ENCODE measurements around the gene HYAL2.

The HYAL2 gene

DNA sequence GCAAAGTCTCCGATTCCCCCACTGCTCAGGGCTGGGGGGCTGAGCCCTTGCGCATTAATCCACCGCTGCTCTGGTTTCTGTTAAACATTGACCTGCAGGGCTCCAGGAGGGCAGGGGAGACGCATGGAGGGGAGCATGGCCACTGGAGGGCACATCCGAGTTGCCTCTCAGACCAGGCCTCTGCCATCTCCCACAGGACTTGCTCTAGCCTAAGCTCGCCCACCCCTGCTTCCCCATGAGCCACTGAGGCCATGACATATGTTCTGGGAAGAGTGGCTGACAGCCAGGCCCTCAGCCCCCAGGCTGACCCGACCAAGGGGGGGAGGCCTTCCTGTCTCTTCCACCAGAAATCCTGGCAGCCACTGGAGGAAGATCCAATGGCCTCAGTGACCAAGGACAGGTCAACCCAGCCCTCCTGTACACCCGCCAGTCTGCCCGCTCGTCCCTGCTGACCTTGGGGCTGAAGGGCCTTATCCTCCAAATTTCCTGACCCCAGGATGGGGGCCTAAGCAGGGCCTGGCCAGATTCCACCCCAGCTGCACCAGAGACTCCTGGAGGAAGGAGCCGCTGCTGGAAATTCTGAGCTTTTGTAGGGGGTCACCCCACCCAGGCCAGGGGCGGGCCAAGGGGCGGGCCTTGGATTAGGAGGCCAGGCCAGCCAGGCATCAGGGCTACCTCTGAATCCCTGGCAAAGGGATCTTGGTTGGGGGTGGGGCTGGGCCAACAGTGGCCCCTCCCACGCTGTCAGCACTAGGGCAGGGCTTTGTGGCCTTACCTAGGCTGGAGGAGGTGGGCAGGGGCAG is 19.3 kb downstream of the HYAL2 start, which contains the start of gene HYAL1:
HYAL1 (minus strand) TSS at position 562 of the 803 bp plus-strand sequence. CDS start 618 bp downstream, outside the sequence.
- DNase-seq (ENCODE audit: low spot score), result peak; percentile 87

DNA sequence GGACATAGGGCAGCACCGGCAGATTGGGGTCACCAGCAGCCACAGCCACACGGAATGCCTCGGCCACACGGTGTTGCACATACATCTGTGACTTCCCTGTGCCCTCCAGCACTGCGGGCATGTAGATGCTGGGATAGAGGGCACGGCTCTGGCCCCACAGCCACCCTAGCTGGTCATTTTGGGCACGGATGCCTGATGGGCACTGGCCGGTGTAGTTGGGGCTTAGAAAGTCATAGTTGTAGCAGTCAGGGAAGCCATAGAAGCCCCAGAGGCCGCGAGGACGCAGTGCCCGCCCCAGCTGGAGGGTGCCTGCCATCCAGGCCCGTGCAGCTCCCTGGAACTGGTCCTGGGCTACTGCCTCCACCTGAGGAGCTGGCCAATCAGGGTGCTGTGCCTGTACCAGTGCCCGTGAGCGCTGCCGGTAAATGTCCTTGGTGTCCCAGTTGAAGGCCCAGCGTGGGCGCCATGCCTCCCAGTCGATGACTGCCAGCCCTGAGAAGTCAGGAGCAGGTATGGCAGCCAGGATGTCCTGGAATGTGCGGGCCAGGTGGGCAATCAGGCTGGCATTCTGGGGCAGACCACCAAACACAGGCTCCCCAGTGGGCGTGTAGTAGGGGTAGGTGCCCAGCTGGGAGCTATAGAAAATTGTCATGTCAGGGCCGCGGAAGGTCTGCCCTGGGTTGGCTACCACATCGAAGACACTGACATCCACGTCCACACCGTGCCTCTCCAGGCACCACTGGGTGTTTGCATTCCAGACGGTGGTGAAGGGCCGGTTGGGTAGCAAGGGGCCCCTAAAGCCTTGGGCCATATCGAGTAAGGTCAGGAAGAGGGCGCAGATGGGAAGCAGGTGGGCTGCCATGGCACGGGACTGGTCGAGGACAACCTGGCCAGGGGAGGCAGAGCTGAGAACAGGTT is 20.2 kb downstream of the HYAL2 start:
- DNase-seq (ENCODE audit: low spot score), result no peak

DNA sequence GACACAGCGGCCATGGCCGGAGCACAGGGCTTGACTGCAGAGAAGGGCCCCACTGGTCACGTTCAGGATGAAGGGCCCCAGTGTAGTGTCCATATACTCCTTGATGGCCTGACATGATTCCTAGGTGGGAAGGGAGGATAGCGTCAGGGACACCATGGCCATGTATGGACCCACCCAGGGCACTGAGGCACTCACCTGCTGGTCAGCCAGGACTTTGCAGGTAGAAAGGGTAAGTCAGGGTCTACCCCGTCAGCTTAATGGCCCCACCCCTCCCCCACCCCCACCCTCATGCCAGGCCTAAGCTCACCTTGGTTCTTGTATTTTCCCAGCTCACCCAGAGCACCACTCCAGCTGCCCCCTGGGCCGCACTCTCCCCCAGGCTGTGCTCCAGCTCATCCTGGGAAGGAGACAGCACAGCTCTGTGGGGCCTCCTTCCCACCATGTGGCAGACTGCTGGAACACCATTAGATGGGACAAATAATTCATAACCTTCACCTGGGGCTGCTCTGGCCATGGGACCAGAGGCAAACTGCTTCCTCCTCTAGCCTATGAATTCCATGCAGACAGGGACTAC is 21.8 kb downstream of the HYAL2 start:
- DNase-seq (ENCODE audit: low spot score), result no peak

DNA sequence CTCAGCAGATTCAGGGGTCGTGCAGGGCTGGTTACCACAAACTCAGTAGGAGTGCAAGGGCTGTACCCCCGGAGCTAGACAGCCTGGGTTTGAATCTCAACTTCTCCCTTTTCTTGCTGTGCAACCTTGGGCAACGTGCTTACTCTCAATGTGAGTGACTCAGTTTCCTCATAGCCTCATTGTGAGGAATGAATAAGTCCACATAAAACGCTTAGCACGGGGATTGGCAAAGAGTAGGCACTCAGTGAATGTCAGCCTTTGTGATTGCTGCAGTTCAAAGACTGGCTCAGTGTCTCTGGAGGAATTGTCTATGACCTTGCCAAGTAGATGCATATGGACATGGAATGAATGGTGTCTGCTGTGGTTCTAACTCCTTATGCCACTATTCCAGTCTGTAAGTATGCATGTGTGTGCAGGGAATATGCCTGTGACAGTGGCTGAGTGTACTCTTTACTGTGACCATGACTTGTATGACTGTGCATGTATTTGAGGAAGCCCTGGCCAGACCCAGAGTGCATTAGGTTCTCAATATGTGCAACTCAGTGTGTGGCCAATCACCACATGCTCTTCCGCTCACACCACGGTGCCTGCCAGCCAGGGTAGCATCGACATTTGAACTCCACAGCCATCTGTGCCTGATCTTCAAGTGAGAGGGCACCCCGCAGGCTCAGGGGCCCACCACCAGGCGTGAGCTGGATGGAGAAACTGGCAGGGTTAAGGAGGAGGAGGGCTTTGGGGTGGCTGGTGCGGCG is 22.4 kb downstream of the HYAL2 start:
- DNase-seq (ENCODE audit: low spot score), result no peak

DNA sequence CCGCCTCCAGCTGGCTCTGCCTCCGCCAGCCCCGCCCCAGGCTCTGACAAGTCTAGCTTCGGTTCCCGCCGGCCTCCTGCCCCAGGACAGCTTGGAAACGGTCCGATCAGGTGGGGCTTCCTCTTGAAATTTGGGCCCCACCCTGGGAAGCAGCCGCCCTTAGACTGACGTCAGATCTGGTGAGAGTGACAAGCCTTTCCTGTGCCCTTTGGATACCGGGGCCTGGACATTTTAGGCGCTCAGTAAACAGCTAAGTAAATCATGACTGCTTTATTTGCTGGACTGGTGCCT is 23.0 kb downstream of the HYAL2 start:
- DNase-seq (ENCODE audit: low spot score), result no peak

DNA sequence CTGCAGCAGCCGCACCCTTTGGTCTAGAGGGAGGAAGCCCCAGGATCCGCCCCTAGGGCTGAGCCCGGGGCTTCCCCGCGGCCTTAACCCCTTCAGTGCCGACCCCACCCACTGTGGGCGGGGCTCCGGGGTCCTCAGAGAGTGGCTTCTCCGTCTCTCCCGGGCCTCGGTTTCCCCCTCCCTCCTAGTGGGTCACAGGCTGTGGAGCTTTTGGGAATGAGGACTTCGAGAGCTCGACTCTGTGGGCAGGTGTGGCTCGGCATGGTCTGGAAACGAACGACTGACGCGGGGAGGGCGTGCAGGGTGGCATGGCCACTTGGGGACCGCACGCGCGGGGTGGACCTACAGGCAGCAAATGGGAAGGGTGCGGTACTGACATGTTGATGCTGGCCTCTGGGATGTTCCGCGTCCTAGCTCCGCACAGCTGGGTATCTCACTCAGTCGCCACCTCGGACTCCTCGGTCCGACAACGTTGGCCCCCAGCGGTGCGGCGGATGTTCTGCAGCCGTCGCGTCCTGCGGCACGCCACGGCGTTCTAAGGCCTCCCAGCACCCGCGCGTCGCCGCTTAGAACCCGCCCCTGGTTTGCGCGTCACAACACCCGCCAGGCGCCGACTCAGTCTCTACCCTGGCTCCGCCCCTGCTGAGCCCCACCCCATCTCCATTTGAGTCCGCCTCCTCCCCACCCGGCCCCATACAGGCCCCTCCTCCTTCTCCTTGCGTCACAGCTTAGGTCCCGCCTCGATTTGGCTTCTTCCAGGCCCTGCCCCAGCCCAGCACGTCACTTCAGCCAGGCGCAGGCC is 23.5 kb downstream of the HYAL2 start, which contains the start of the genes HYAL3 and NAA80:
HYAL3 (minus strand) TSS at position 570 of the 802 bp plus-strand sequence. CDS start 3,803 bp downstream, outside the sequence.
NAA80 (minus strand) TSS at position 570 of the 802 bp plus-strand sequence. CDS start 1,942 bp downstream, outside the sequence.
- peak; percentile 94 for DNase-seq (ENCODE audit: low spot score)

DNA sequence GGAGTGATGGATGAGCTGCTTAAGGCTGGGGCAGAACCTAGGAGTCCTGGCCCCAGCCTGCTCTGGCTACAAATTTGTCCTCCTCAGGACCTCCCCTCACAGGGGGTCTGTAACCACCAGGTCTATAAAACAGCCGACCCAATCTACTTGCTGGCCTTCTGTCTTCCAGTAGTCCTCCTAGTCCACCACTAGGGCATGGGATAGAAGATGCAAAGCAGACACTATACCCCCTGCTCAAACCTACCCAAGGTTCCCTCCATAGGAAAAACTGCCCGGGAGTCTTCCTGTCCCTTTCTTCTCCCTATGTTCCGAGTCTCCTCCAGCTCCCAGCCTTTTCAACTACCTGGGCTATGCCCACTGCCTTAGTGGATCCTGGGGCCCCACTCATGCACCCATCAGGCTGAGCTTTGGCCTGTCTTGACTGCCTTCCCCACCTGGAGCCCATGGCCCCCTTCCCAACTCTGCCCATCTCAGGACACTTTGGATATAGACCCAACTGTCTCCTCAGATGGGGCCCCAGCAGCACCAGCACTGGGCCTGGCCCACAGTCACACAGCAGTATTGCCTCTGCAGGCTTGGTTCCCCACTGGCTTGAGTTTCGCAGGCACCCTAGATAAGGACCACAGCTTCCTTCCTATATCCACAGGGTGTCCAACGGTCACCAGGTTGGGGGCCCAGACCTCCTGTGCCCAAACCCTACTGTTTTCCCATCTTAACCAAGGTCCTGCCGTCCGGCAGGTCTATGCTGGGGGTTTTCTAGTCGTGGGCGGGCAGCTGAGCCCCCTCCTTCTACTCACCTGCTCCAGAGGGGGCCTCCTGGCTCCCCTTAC is 24.4 kb downstream of the HYAL2 start:
- no peak for DNase-seq (ENCODE audit: low spot score)

DNA sequence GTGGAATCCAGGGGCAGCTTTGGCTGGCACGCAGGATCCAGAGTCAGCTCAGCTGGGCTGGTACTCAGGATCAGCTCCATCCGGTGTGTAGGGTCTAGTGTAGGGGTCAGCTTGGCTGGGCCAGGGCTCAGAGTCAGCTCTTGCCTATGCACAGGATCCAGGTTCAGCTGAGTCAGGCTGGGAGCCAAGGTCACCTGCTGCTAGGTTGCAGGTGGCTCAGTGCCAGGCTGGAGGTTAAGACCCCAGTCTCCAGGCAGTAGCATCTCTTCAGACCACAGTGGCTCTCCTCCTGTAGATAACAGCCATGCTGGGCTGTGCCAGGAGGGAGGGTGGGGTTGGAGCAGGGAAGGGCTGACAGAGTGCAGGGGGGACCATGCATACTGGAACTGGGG is 25.2 kb downstream of the HYAL2 start:
- DNase-seq (ENCODE audit: low spot score), result no peak

DNA sequence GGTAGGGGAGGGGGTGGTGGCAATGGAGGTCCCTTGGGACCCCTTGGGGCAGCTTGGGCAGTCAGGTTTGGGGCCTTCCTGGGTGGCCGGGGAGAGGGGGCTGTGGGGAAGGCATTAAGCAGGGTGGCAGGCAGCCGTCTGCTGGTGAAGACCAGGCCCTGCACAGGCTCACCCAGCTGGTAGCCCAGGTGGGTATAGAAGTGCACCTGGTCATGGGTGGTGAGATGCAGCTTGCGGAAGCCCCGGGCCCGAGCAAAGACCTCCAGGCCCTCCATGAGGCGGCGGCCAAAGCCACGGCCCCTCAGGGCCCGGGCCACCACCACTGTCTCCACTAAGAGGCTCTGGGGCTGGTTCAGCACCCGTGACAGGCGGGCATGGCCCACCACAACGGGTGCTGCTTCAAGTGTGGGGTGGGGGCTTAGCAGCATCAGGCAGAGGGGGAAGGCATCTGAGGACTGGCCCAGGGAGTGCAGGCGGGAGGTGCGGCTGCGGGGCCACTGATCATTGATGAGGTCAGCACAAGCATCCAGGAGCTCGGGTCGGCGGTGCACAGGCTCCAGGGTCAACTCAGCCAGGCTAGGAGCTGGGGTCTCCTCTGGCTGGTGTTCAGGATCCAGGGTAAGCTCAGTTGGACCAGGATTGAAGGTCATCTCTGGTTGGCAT is 25.7 kb downstream of the HYAL2 start:
- DNase-seq (ENCODE audit: low spot score), result no peak

DNA sequence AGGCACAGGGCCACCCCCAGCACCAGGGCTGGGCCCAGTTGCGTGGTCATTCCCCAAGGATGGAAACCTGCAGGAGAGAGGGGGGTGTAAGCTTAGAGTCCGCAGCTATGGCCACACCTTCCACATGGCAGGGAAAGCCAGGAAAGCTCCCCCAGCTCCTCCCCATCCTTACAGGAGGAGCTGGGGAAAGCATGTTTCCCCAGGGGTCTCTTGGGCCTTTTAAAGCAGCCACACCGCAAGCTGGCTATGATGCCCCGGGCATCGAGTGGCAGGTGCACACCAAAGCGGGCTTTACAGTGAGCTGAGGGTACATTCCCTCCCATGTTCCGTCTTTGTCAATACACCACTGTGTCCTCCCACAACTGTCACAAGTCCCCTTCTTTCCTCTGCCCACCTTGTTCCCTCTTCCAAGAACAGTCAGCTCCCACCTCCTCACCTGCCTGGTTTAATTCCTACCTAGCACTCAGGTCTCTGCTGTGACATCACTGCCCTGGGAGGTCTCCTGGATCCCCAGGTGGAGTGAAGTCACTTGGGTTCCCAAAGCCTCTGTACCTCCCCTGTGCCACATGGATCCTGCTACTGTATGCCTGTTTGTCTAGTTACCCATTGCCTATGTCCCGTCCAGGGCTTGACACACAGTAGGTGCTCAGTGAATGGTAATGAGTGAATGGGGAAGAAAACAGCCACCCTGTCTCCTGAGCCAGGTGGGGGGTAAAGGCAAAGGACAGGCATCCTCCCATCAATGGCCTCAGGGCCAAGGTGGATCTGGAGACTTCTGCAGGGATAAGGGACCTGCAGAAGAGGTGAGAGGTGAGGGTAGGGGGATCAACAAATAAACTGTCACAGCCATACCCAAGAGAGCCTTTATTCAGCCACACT is 26.8 kb downstream of the HYAL2 start:
- no peak for DNase-seq (ENCODE audit: low spot score)

DNA sequence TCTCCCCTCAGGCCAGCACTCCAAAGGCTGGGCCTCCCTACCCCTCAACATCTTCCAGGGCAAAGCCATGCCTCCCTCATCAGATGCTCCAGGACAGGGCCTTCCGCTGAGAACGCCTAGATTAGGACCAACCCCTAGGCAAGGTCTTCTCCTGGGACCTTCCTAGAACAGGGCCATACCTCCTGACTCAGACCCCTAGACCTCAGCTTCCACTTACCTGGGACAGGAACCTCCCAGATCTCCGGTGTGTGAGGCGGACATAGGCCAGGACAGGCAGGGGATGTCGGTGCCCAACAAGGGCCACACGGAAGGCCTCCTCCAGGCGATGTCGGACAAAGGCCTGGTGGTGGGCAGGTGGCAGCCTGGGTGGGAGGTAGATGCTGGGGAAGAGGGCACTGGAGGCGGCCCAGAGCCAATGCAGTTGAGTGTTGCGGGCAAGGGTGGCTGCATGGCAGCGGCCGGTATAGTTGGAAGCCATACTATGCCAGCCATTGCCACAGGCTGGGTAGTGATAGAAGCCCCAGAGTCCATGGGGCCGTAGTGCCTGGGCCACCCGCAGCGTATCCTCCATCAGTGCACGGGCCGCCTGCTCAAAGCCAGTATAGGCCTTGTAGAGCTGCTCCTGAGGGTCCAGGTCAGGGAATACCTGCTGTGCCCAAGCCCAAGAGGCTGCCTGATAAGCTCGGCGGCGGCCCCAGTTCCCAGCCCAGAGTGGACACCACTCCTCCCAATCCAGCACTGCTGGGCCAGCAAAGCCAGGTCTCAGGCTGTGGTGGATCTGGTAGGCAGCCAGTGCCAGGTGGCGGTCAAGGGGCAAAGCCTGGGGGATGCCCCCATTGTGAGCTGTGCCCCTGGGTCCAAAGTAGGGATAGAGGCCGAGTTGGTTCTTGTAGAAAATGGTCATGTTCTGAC is 27.8 kb downstream of the HYAL2 start:
- DNase-seq (ENCODE audit: low spot score), result no peak

DNA sequence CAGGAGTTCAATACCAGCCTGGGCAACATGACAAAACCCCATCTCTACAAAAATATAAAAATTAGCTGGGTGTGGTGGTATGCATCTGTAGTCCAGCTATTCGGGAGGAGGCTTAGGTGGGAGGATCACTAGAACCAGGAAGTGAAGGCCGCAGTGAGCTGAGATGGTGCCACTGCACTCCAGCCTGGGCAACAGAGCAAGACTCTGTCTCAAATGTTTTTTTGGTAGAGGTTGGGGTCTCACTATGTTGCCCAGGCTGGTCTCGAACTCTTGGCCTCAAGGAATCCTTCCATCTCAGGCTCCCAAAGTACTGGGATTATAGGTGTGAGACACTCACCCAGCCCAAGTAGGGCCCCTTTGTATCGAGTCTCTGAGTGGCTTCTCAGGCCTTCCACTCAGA is 28.5 kb downstream of the HYAL2 start:
- DNase-seq (ENCODE audit: low spot score), result no peak

DNA sequence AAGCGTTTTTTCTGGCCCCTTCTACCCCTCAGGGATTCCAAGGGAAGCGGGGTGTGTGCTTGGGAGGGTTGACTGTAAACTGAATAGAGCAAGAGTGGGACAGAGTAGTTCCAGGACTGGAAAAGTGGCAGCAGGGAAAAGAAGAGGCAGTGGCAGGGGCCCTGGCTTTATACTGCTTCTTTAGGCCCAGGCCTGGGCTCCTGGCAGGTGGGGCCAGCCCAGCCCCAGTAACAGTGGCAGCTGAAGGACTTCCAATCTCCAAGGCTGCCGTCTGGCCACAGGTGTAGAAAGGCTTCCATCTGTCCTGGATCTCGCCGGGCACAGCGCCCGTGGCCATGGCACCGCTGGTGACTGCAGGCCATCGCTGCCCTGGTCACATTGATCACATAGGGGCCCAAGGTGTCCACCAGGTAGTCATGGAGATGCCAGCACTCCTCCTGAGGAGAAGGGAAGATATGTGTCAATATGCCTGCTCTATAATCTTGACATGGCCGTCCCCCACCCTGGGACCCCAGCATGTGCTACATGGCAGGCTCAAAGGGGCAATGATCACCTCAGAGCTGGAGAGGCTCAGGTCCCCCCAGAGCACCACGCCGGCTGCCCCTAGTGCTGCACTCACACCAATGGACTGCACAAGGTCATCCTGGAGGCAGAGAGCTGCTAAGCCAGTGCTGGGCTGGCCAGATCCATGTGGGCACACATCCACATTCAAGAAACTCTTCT is 29.3 kb downstream of the HYAL2 start:
- DNase-seq (ENCODE audit: low spot score), result no peak

DNA sequence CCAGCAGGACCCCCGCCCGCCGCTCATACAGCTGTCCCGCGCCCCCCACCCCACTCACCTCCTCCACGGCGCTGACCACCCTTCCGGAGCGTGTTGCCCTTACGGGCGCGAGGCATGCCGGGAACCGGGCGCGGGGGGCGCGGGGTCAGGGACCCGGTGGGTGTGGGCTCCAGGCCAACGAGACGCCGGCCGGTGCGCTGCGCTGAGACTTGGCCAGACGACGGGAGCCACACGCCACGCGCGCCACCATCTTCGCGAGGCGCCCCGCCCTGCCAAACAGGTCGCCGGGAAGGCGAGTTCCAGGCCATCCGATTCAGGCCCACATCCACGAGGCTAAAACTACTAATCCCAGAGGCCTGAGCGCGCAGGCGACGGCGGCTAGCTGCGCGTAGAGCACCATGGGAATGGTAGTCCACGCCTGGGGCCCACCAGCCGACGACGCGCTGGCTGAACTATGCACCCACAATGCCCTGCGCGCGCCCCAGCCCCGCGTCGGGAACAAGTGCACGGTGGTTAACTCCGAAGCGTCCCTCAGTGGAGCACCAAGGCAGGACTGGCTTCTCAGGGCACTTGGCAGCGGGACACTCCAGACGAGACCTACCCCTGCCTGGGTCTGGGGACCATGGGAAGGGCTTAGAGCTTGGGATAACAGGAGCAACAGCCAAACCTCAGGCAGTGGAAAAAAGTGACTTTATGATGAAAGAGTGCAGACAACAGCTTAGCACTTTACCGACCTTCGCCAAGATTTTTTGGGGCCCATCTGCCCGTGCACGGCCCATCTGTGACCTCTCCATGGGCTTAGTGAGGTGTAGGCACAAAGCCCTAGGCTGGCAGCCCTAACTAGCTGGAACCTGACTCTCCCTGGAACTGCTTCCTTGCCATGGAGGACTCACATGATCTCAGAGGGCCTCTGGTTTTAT is 30.1 kb downstream of the HYAL2 start, which contains the start of gene IFRD2:
IFRD2 (minus strand) TSS at position 271 of the 920 bp plus-strand sequence; CDS start at position 116, 155 bp downstream.
- DNase-seq (ENCODE audit: low spot score), result peak; percentile 94

DNA sequence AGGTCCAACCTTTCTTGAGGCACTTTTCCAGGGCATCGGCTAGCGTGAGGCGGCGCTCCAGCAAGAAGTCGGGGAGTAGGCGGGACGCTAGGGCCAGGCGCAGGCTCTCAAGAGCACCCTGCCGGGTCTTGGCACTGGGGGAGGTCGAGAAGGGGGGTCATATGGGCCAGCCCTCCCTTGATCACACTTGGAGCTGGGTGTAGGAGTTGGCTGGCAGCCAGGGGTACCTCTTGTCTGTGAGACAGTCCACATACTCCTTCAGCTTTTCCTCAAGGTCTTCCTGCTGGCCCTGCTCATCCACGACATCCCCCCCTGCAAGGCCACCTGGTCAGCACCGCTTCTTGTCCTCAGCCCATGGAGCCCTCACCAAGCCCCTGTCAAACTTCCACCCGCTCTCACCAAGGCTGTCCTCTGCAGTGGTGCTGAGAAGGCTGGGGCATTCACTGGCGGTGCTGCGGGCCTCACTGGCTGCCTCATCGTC is 32.3 kb downstream of the HYAL2 start:
- no peak for DNase-seq (ENCODE audit: low spot score)
